Measurements from ENCODE around the gene PSMD2.

GRCh38 chr3:184259878-184260723, 38.9 kb upstream of the PSMD2 start:
- TF ChIP-seq POLR2A (IDR thresholded peaks at IDR 0.05): no peak
- no peak for TF ChIP-seq CTCF (IDR thresholded peaks at IDR 0.05)
- no peak for TF ChIP-seq POLR2AphosphoS5 (IDR thresholded peaks at IDR 0.05)

All from sigmoid colon (tissue), 4 donors.